Calu3 (cell line): ENCODE data around the gene PCDHA11. TPM values are rescaled to one million over a fixed set of nuclear protein-coding genes. Genes with fewer than 3 reads are reported as not detected.

Experiments used
- BruUV-seq: library from RNA; stranded (reverse); fragments of 400-500 nt; replicated peaks from 2 replicates; lab custom pipeline; 2021; lab: Mats Ljungman, UMichigan
- CTCF ChIA-PET: fragments of 300-600 bp; sonication (Branson Sonifier 250); formaldehyde crosslinking; loops from one replicate; lab custom pipeline; 2022; ENCODE audit warnings: antibody characterized with exemption; lab: Charles Lee
- DNase-seq: peaks from one replicate; pipeline ENCODE4 v3.0.0; 2022
- H3K27ac Mint-ChIP-seq: one replicate; pipeline ENCODE4 v1.8.0; 2022; ENCODE audit warnings: mixed read lengths; ENCODE audit not compliant: unreplicated experiment
- H3K27me3 Mint-ChIP-seq: one replicate; pipeline ENCODE4 v1.8.0; 2022; ENCODE audit warnings: mixed read lengths; ENCODE audit not compliant: unreplicated experiment
- H3K36me3 Mint-ChIP-seq: one replicate; pipeline ENCODE4 v1.8.0; 2022; ENCODE audit warnings: mild to moderate bottlenecking, moderate library complexity, mixed read lengths; ENCODE audit not compliant: insufficient read depth, unreplicated experiment
- H3K4me1 Mint-ChIP-seq: one replicate; pipeline ENCODE4 v1.8.0; 2022; ENCODE audit warnings: mild to moderate bottlenecking, low read depth, mixed read lengths; ENCODE audit not compliant: unreplicated experiment
- H3K4me3 Mint-ChIP-seq: one replicate; pipeline ENCODE4 v1.8.0; 2022; ENCODE audit warnings: mild to moderate bottlenecking, low read depth, moderate library complexity, mixed read lengths; ENCODE audit not compliant: unreplicated experiment
- H3K9me3 Mint-ChIP-seq: one replicate; pipeline ENCODE4 v1.8.0; 2022; ENCODE audit warnings: low read depth, mixed read lengths; ENCODE audit not compliant: unreplicated experiment
- intact Hi-C: fragments of 100-400 bp; cut with micrococcal nuclease; formaldehyde crosslinking; loops from one replicate; pipeline ENCODE4 v1.10.0; 2022; ENCODE audit not compliant: unreplicated experiment
- total RNA-seq: library from RNA; stranded (reverse); gene quantifications from 2 replicates; pipeline ENCODE4 v1.2.3, GENCODE V29; 2022
- TF ChIP-seq, protein P1 (sequence below): fragments of 200-600 bp; IDR thresholded peaks from one replicate; pipeline ENCODE4 v1.8.0; 2022; ENCODE audit warnings: antibody characterized with exemption; ENCODE audit not compliant: unreplicated experiment

The PCDHA11 gene
- total RNA-seq, 1 experiment from 2014 or later: 0.64 TPM

DNA sequence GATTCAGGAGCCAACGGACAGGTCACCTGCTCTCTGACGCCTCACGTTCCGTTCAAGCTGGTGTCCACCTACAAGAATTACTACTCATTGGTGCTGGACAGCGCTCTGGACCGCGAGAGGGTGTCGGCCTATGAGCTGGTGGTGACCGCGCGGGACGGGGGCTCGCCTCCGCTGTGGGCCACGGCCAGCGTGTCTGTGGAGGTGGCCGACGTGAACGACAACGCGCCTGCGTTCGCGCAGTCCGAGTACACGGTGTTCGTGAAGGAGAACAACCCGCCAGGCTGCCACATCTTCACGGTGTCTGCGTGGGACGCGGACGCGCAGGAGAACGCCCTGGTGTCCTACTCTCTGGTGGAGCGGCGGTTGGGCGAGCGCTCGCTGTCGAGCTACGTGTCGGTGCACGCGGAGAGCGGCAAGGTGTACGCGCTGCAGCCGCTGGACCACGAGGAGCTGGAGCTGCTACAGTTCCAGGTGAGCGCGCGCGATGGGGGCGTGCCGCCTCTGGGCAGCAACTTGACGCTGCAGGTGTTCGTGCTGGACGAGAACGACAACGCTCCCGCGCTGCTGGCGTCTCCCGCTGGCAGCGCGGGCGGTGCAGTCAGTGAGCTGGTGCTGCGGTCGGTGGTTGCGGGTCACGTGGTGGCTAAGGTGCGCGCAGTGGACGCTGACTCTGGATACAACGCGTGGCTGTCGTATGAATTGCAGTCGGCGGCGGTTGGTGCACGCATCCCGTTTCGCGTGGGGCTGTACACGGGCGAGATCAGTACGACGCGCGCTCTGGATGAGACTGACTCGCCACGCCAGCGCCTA, 11.4 kb upstream of the PCDHA11 start:
- intact Hi-C loops: no loop called here
- BruUV-seq: no TSS peak
- no peak for DNase-seq
- Mint-ChIP-seq H3K36me3 (peaks cover 4% of the 10 kb centered on the region), H3K4me3 (no peak overlapping the region), H3K27ac (no peak overlapping the region), H3K9me3 (peaks cover 5% of the 10 kb centered on the region), H3K27me3 (no peaks in the 10 kb centered on the region), H3K4me1 (no peaks in the 10 kb centered on the region)
- CTCF ChIA-PET: no interaction called here
- TF ChIP-seq, protein P1, sequence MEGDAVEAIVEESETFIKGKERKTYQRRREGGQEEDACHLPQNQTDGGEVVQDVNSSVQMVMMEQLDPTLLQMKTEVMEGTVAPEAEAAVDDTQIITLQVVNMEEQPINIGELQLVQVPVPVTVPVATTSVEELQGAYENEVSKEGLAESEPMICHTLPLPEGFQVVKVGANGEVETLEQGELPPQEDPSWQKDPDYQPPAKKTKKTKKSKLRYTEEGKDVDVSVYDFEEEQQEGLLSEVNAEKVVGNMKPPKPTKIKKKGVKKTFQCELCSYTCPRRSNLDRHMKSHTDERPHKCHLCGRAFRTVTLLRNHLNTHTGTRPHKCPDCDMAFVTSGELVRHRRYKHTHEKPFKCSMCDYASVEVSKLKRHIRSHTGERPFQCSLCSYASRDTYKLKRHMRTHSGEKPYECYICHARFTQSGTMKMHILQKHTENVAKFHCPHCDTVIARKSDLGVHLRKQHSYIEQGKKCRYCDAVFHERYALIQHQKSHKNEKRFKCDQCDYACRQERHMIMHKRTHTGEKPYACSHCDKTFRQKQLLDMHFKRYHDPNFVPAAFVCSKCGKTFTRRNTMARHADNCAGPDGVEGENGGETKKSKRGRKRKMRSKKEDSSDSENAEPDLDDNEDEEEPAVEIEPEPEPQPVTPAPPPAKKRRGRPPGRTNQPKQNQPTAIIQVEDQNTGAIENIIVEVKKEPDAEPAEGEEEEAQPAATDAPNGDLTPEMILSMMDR: no peak

DNA sequence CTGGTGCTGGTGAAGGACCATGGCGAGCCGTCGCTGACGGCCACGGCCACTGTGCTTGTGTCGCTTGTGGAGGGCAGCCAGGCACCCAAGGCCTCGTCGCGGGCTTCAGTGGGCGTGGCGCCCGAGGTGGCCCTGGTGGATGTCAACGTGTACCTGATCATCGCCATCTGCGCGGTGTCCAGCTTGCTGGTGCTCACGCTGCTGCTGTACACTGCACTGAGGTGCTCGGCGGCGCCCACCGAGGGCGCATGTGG, 10.8 kb upstream of the PCDHA11 start:
- Mint-ChIP-seq H3K9me3 (peaks cover 5% of the 10 kb centered on the region), H3K27me3 (no peaks in the 10 kb centered on the region), H3K36me3 (peaks cover 2% of the 10 kb centered on the region), H3K4me3 (no peak overlapping the region), H3K4me1 (no peaks in the 10 kb centered on the region), H3K27ac (no peak overlapping the region)
- BruUV-seq: no TSS peak
- intact Hi-C loops: no loop called here
- CTCF ChIA-PET: no interaction called here
- TF ChIP-seq, protein P1: no peak
- no peak for DNase-seq

DNA sequence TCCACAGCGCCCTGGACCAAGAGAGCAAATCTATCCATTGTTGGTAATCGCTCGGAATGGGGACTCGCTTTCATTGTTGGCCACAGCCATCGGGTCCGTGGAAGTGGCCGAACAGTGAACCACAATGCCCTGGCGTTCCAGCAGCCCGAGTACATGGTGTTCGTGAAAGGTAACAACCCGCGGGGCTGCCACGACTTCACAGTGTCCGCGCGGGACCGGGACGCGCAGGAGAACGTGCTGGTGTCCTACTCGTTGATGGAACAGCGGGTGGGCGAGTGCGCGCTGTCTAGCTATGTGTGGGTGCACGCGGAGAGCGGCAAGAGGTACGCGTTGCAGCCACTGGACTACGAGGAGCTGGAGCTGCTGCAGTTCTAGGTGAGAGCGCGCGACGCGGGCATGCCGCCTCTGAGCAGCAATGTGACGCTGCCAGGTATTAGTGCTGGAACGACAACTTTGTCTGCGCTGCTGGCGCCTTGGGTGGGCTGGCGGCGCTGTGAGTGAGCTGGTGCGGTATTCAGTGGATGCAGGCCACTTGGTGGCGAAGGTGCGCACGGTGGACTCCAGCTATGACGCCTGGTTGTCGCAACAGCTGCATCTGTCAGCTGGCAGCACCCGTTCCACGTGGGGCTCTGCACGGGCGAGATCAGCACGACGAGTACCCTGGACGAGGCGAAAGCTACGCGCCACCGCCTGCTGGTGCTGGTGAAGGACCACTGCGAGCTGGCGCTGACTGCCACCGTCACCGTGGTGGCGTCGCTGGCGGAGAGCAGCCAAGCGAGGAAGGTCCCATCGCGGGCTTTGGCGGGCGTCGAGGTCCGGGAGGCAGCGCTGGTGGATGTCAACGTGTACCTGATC, 6.1 kb upstream of the PCDHA11 start:
- intact Hi-C loops: no loop called here
- no peaks in the 10 kb centered on the region for H3K4me1 Mint-ChIP-seq
- peaks cover 4% of the 10 kb centered on the region for H3K9me3 Mint-ChIP-seq

DNA sequence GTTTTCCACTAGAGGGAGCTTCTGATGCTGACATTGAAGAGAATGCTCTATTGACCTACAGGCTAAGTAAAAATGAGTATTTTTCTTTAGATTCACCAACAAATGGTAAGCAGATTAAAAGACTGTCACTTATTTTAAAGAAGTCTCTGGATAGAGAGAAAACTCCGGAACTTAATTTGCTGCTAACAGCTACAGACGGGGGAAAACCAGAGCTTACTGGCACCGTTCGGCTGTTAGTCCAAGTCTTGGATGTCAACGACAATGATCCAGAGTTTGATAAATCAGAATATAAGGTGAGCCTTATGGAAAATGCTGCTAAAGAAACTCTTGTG, 764 bp downstream of the PCDHA11 start:
- Mint-ChIP-seq H3K4me1 (no peaks in the 10 kb centered on the region), H3K36me3 (no peaks in the 10 kb centered on the region), H3K9me3 (peaks cover 4% of the 10 kb centered on the region), H3K27me3 (no peaks in the 10 kb centered on the region), H3K4me3 (no peak overlapping the region), H3K27ac (no peak overlapping the region)
- BruUV-seq: no TSS peak
- TF ChIP-seq, protein P1: no peak
- intact Hi-C loops: no loop called here
- CTCF ChIA-PET: no interaction called here
- DNase-seq: no peak

More for the DNA sequence above, 6.1 kb upstream of the PCDHA11 start:
- H3K27ac Mint-ChIP-seq: no peak overlapping the region
- CTCF ChIA-PET: interaction anchor here (0.5 kb wide), 1 partner anchor 698 kb away, joined by 3 read pairs; no protein-coding TSS in a partner anchor
- TF ChIP-seq, protein P1: no peak
- DNase-seq: no peak
- no TSS peak for BruUV-seq
- H3K36me3 Mint-ChIP-seq: no peaks in the 10 kb centered on the region
- no peaks in the 10 kb centered on the region for H3K27me3 Mint-ChIP-seq
- no peak overlapping the region for H3K4me3 Mint-ChIP-seq
